ENCODE data around the gene LGI4. TPM values are rescaled to one million over a fixed set of nuclear protein-coding genes. Genes with fewer than 3 reads are reported as not detected.

LGI4 gene
- polyA plus RNA-seq, 4 donors, result 2.7 to 14.3 (median 3.5) TPM

DNA sequence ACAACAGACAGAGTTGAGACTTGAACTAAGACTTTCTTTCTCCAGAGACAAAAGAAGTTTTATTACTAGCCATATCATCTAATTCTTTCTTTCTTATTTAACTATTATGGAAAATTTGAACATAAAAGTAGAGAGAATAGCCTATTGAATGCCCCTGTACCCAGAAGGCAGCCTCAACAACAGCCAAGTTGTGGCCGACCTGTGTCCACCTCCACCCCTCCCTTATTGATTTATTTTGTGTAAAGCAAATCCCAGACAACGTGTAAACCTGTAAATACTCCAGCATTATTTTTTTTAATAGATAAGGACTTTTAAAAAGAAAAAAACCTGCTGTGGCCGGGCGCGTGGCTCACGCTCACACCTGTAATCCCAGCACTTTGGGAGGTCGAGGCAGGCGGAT lies 45.3 kb downstream of the LGI4 start:
- DNase-seq (ENCODE audit: low read depth in 4 of 4, low spot score in 3 of 4), result no peak

DNA sequence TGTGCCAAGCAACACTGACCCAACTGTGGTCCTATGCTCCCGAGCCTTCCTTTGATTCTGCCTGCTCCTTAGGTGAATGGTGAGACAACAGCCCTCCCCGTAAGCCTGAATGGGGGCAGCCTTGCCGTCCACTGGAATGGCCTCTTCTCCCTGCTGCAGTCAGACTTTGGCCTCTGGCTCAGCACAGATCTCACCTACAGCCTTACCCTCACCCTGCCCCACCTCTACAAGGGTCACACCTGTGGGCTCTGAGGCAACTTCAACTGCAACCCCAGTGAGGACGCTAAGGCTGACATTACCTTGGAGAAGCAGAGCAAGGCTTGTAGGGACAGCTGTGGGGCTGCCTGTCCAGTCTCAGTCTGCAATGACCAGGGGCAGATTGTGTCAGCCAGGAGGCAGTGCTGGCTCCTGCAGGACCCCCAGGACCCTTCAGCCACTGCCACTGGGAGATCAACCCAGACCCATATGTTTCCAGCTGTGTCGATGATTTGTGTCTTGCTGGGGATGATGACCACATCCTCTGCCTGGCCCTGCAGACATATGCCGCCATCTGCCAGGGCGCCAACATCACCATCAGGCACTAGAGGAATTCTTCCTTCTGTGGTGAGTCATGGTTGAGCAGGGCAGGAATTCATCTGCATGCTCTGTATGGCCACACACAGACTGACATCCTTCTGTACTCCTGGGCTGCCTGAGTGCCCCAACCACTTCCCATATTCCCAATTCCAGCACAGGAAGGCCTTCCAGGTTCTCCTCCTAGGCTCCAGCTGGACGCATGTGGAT lies 46.5 kb downstream of the LGI4 start:
- no peak for DNase-seq (ENCODE audit: low read depth in 4 of 4, low spot score in 3 of 4)

DNA sequence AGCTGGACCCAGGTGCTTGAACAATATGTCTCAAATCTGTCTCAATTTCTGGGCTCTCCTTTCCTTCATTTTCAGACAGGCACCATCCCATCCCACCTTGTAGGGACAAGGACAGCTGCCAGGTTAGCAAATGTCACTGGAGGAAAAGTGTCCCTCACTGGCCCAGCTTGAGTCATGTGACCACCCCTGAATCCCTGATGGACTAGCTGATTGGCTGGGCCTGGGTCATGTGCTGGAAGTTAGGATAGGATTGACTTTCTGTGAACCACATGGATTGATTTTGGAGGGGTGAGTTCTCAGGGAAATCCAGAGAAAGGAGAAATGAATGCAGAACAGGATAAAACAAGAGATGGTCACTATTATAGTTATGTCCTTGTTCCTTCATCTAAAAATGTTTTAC lies 47.5 kb downstream of the LGI4 start:
- no peak for DNase-seq (ENCODE audit: low read depth in 4 of 4, low spot score in 3 of 4)

DNA sequence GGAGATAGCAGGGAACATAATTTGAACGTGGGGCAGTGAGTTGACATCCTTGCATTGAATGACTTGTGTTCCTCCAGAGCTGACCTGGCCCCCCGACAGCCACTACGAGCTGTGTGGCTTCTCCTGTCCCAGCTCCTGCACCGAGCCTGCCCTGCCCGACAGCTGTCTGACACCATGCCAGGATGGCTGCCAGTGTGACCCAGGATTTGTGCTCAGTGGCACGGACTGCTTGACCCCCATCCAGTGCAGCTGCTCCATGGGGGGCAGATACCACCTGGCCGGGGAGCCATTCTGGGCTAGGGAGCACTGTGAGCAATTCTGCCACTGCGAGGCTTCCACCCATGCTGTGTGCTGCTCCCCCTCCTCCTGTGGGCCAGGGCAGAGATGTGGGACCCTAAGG lies 48.4 kb downstream of the LGI4 start:
- no peak for DNase-seq (ENCODE audit: low read depth in 4 of 4, low spot score in 3 of 4)

DNA sequence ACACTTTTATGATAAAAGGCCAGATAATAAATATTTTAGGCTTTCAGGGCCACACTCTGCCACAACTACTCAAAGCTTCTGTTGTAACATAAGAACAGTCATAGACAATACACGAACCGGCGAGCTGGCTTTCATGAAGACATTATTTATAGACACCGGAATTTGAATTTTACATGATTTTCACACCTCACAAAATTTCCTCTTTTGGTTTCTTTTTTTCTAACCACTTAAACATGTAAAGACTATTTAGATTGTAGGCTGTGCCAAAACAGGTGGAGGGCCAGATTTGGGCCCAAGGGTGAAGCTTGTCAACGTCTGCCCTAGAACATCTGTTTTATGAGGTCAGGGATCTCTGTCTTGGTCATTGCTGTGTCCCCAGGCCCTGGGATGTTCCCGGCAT lies 48.9 kb downstream of the LGI4 start:
- no peak for DNase-seq (ENCODE audit: low read depth in 4 of 4, low spot score in 3 of 4)

DNA sequence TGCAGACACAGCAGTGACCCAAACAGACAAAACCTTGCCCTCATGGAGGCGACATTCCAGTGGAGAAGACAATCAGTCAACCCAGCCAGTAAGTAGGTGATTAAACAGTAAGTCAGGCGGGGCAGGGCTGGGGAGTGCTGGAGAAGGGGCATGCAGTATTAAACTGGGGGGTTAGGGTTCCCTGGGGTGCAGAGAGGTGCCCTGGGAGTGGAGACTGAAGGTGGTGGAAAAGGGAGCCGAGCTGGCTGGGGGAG lies 50.4 kb downstream of the LGI4 start:
- no peak for DNase-seq (ENCODE audit: low read depth in 4 of 4, low spot score in 3 of 4)

DNA sequence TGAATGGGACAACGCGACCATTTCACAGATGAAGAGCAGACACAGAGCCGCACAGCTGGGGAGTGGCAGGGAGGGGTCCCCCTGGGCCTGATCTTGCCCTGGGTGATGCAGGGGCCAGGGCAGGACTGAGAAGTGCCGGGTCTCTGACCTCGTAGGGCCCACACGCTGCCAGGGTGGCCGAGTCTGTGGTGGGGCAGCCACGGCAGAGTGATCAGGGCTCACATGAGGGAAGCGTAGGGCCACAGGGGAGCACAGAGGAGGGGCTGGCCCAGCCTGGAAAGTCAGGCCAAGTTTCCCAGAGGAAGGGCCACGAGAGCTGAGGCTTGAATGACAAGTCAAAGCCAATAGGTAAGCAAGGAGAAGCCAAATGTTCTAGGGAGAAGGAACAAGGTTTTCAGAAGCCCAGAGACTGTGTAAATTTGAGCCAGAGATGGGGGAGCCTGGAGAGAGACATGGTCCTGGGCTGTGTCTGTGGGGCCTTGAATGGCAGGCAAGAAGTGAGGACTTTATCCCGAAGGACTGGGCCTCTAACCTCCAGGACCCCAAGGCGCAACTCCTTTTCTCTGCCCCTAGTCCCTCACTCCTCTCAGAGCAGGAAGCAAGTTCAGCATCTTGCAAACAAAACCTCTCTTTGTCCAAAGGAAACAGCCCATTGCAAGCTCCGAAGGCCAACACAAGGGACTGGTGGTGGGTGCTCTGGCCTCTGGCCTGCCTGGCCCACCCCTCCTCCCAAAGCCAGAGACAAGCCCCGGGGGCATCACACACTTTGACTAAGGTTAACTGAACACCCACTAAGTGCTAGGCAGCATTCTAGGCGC lies 51.0 kb downstream of the LGI4 start:
- no peak for DNase-seq (ENCODE audit: low read depth in 4 of 4, low spot score in 3 of 4)

DNA sequence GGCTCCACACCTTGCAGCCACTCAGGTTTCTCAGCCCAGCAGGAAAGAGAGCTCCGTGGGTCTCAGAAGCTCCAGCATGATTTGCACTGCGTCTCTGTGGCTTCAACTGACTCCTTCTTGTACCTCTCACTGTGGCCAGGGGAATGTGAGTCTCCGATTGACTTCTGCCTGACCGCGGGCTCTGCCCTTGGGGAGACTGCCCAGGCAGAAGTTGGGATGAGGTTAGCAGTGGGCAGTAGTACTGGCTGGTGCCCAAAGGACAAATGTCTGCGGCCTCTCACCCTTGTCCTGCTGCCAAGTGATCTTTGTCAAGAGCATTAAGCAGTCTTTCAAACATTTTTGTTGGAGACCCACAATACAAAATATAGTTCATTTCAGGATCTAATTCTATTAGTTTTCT lies 53.7 kb downstream of the LGI4 start:
- no peak for DNase-seq (ENCODE audit: low read depth in 4 of 4, low spot score in 3 of 4)

DNA sequence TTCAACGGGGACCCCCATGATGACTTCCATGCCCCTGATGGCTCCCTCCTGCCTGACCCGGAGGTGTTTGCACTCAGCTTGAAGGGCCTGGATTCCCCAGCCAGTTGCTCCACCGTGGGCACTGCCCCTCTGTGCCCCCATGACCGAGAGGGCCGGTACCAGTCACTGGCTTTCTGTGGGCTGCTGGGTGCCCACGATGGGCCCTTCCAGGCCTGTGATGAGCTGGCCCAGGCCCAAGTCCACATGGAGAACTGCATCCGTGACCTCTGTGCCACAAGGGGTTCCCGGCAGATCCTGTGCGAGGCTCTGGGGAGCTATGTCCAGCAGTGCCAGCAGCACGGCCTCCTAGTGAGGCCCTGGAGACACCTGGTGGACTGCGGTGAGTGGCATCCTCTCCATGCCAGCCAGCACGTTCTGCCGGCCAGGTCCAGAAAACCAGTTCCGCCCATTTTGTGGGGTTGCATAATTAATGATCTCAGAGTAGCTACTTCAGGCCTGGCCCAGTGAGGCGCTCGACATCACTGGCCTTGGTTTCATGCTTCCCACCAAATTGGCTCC lies 54.2 kb downstream of the LGI4 start:
- no peak for DNase-seq (ENCODE audit: low read depth in 4 of 4, low spot score in 3 of 4)

DNA sequence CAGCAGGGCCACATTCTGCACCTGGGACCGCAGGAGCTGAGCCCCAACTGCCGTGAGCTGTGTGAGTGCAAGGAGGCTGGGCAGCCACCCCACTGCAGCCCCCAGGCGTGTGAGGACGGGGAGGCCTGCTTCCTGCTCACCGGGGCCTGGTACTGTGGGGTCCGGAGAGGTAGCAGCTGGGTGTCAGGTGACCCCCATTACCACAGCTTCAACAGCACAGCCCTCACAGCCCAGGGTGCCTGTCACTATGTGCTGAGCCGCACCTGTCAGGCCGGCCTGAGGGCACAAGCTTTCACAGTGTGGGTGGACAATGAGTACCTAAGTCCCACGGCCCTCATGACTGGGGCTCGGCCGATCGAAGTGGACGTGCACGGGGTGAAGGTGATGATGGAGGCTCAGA lies 55.0 kb downstream of the LGI4 start:
- no peak for DNase-seq (ENCODE audit: low read depth in 4 of 4, low spot score in 3 of 4)

DNA sequence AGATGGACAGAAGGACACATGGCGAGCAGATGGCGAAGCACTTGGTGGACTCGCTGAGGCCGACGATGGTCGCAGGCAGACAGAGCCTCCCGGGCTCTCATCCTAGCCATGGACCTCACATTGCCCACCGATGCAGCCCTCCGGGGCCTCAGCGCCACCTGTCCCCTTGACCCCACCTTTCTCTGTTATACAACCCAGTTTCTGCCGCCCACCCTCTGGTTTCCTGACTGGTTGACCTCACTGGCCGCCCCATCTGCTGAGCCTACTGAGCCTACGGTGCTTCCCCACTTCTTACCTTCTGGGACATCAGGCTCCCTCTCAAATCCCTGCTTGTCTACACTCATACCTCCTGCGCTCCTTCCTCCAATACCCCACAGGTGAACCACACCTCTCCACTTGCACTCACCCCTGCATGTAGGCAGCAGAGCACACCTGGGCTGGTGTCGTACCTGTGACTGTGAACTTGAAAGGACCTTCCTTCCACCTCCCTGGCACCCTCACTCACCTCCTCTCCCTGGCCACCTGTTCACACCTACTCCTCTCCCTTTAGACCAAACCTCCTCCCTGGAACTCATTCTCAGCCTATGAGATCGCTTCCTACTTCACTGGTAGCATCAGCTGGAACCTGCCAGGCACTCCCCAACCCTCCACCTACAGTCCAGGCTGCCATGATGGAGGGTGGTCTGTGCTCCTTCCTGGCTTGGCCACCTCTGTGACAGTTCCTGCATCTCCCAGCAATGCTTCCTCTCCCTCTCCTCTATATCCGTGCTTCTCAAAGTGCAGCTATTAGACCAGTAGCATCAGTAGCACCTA lies 57.2 kb downstream of the LGI4 start:
- DNase-seq (ENCODE audit: low read depth in 4 of 4, low spot score in 3 of 4), result no peak

DNA sequence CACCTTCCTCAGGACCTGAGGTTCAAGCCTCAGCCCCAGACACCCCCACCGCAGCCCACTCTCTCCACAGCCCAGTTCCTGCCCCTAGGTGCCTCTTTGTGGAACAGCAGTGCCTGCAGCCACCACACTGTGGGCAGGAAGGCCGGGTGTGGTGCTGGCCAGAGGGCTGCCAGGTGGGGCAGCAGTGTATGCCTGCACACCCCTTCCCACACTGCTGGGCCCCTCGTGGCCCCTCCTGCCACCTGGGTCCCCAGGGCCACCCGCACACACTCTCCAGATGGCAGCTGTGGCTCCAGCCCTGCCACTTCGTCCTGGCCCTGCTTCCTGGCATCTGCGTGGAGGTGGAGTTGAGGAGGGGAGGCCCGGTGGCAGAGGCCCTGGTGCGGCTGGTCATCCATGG lies 58.2 kb downstream of the LGI4 start:
- DNase-seq (ENCODE audit: low read depth in 4 of 4, low spot score in 3 of 4), result no peak

DNA sequence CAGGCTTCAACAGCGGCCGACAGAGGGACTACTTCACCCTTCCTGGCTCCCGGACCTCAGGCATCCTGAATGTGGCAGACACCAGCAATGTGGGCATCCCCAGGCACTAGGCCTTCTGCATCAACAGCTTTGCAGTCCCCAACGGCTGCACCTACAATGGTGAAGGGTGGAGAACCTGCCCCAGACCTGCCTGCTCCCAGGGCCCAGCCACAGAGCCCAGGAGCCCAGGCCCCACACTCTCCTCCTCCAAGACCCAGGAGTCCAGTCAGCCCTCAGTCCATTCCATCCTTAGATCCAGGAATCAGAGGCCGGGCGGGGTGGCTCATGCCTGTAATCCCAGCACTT lies 58.9 kb downstream of the LGI4 start:
- no peak for DNase-seq (ENCODE audit: low read depth in 4 of 4, low spot score in 3 of 4)

DNA sequence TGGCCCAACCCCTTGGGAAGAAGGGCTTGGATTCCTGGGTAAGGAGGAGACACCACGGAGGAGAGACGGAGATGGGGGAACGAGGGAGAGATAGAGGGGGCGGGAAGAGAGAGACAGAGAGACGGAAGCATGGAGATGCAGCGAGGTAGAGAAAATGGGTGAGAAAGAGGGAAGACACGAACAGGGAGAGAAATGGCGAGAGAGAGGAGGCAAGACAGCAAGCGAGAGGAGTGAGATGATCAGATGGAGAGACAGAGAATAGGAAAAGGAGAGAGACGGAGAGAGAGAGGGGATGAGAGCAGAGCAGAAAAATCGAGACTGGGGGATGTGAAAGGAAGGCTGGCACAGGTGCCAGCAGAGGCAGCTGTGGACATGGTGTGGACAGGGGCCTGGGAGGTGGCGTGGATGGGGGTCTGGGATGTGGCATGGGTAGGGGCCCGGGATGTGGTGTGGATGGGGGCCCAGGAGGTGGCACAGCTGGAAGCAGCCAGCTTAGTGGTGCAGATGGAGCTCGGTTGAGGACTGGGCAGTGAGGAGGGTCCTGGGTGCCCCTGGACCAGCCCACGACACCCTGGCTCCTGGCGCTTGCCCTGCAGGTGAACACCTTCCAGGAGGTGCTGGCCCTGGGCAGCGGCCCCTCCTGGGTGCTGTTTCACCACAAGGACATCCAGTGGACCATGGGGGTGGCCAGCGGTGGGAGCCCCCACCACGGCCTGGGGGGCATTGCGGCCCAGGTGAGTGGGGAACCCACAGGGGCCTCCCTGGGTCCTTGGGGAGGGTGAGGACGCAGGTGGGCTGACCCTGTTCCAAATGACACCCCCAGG lies 59.4 kb downstream of the LGI4 start:
- DNase-seq (ENCODE audit: low read depth in 4 of 4, low spot score in 3 of 4), result no peak

Other genes starting within 250 kb of the LGI4 start
- 1 to 10 TPM; 5.6 to 7.3 (median 7.1) TPM for gene ZNF30, start 208.2 kb downstream of the LGI4 start, polyA plus RNA-seq (ENCODE audit: insufficient read length in 4 of 4)
- 1 to 10 TPM; 5.2 to 7.4 (median 5.9) TPM for gene ZNF792, start 170.8 kb downstream of the LGI4 start, polyA plus RNA-seq (ENCODE audit: insufficient read length in 4 of 4)
- gene GRAMD1A, start 134.7 kb downstream of the LGI4 start, polyA plus RNA-seq (ENCODE audit: insufficient read length in 4 of 4), result 100 to 1,000 TPM in 1 of 4 donors, 10 to 100 TPM in 3; 47.1 to 102 (median 66.3) TPM
- 1 to 10 TPM in 3 of 4 donors, under 1 TPM in 1; 0.74 to 2.1 (median 1.2) TPM for gene SCN1B, start 104.6 kb downstream of the LGI4 start, polyA plus RNA-seq (ENCODE audit: insufficient read length in 4 of 4)
- gene HPN, start 93.3 kb downstream of the LGI4 start, polyA plus RNA-seq (ENCODE audit: insufficient read length in 4 of 4), result 100 to 1,000 TPM in 1 of 4 donors, 10 to 100 TPM in 2, 1 to 10 TPM in 1; 2.6 to 118 (median 79.0) TPM
- 10 to 100 TPM in 3 of 4 donors, under 1 TPM in 1; 0.48 to 35.2 (median 22.5) TPM for gene FXYD3, start 19.2 kb downstream of the LGI4 start, polyA plus RNA-seq (ENCODE audit: insufficient read length in 4 of 4)
- gene FXYD1, start 3.8 kb upstream of the LGI4 start, polyA plus RNA-seq (ENCODE audit: insufficient read length in 4 of 4), result 10 to 100 TPM; 22.3 to 73.8 (median 27.2) TPM
- 1 to 10 TPM in 3 of 4 donors, under 1 TPM in 1; 0.82 to 6.6 (median 1.3) TPM for gene FXYD7, start 8.2 kb upstream of the LGI4 start, polyA plus RNA-seq (ENCODE audit: insufficient read length in 4 of 4)
- 10 to 100 TPM; 13.2 to 33.5 (median 27.9) TPM for gene FXYD5, start 19.7 kb upstream of the LGI4 start, polyA plus RNA-seq (ENCODE audit: insufficient read length in 4 of 4)
- not detected for gene FAM187B, start 93.7 kb upstream of the LGI4 start, polyA plus RNA-seq (ENCODE audit: insufficient read length in 4 of 4)
- 10 to 100 TPM in 3 of 4 donors, 1 to 10 TPM in 1; 7.9 to 66.3 (median 47.9) TPM for gene LSR, start 113.9 kb upstream of the LGI4 start, polyA plus RNA-seq (ENCODE audit: insufficient read length in 4 of 4)
- gene USF2, start 133.9 kb upstream of the LGI4 start, polyA plus RNA-seq (ENCODE audit: insufficient read length in 4 of 4), result 100 to 1,000 TPM; 152 to 195 (median 169) TPM
- under 1 TPM; 0.23 to 0.90 (median 0.42) TPM for gene HAMP, start 147.5 kb upstream of the LGI4 start, polyA plus RNA-seq (ENCODE audit: insufficient read length in 4 of 4)
- 10 to 100 TPM in 1 of 4 donors, 1 to 10 TPM in 3; 3.0 to 11.2 (median 6.2) TPM for gene MAG, start 157.1 kb upstream of the LGI4 start, polyA plus RNA-seq (ENCODE audit: insufficient read length in 4 of 4)
- gene CD22, start 194.1 kb upstream of the LGI4 start, polyA plus RNA-seq (ENCODE audit: insufficient read length in 4 of 4), result 10 to 100 TPM in 3 of 4 donors, 1 to 10 TPM in 1; 7.5 to 43.9 (median 29.6) TPM
- under 1 TPM; 0.29 to 0.61 (median 0.41) TPM for gene FFAR1, start 212.8 kb upstream of the LGI4 start, polyA plus RNA-seq (ENCODE audit: insufficient read length in 4 of 4)
- under 1 TPM in 3 of 4 donors, not detected in 1; 0.16 to 0.71 (median 0.17) TPM for gene FFAR3, start 223.4 kb upstream of the LGI4 start, polyA plus RNA-seq (ENCODE audit: insufficient read length in 4 of 4)
- gene GPR42, start 236.0 kb upstream of the LGI4 start, polyA plus RNA-seq (ENCODE audit: insufficient read length in 4 of 4), result under 1 TPM in 1 of 4 donors, not detected in 3; 0.33 TPM